GM19351 (cell line): ENCODE data around the gene GABRR2.

Experiments used
- ATAC-seq: cut with Tn5 transposase; IDR thresholded peaks from one replicate; pipeline ENCODE4 v1.9.1; 2021; ENCODE audit warnings: mild to moderate bottlenecking, moderate library complexity; ENCODE audit not compliant: unreplicated experiment

The GABRR2 gene

DNA sequence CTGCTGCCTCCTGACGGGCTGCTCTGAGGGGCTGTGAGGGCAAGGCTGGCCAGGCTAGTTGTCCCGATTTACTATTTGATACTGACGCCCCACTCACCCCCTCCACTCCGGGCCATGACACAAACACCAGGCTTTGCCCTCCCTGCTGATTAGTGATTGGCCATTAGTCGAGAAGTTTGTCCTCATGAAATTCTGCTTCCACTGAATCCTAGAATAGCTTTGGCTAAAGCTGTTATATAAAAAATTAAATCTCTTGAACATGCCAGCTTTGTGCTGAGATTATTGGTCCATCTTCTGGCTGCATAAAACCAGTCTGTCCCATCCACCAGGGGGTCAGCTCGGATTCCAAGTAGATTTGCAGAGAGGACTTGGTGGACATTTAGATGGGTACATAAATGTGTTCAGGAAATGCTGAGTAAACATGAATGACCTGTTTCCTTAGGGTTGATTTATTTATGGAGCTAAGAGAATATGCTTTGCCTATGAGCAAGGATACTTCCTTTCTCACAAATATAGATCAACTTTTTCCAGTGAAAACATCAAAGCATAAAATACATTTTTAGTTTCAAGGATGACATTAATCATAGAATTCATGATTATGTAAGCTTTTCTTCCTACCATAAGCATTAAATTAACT, at the start of gene GABRR2:
TSS of gene GABRR2 (minus strand) at position 51 of the 637 bp plus-strand sequence. CDS start 134 bp downstream, outside the sequence.
- no peak for ATAC-seq

DNA sequence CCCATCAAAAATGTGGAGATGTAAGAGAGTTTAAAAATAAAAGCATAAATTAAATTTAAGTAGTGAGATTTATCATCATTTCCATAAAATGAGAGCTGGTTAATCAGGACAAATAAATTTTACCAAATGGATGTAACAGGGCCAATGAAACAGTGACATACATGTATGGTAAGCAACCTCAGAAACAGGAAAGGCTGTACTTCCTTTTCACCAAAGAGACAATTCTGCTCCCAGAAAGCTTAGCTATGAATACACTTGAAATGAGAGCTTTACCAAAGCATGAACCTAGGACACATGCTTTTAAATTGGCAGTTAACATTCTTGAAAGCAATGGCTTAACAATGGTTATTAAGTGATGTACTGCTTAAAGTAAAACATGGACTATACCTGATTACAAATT, 49.5 kb upstream of the GABRR2 start:
- ATAC-seq, result no peak

DNA sequence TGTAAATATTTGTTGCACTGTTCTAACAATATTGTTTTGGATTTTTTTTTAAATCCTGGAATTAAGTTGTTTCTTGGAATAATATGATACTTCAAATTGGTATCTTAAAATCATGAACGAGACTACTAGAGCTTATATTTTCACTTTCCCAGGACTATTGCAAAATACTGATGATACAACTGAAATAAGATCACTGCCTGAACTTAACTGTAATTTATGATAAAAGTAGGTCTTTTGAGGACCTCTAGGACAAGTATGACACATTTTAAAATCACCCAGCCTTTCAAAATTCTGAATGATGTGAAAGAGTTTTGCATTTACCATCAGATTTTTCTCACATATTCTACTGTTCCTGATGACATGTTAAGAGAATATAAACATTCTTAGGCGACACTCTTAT, 46.1 kb upstream of the GABRR2 start:
- ATAC-seq, result no peak

DNA sequence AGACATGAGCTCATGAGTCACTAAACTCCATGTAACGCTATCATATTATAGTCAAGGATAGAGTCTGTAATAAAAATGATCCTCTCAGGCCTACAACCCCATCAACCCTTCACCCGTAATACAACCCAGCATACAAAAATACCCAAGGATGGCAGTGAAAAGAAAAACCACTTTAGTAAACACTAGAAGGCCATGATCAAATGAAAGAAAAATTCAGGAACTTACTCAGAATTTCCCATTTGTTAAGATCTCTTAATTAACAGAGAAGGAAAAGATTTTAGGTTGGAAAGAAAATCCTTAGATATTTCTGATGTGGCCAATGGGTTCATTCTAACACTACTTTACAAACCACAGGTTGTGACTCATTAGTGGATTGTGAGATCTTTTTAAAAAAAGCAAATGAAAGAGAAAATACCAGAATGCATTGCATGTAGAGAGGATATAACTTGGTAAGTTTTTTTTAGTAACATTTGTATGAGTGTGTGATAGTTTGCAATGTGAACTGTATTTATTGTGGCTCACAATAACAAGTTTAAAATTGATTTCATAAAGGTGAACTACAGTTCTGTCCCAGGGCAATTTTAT, 45.4 kb upstream of the GABRR2 start:
- peak; percentile 54 for ATAC-seq

DNA sequence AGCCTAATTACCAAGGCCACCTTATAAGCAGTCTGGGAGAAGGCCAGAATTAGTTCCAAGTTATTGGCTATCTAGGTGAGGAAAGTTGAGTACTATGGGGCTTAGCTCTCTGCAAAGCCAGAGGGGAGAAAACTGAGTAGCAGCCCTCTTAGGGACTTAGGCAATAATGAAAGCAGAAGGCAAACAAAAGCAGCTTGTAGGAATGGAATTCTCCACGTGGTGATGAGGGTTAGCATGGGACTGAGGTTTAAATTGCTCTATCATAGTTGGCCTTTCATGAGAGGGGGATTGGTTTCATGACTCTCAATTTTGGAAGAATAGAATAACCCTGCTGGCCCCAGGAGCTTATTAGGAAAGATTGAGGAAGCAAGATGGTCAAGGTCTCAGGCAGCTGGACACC, 44.5 kb upstream of the GABRR2 start:
- ATAC-seq, result no peak

DNA sequence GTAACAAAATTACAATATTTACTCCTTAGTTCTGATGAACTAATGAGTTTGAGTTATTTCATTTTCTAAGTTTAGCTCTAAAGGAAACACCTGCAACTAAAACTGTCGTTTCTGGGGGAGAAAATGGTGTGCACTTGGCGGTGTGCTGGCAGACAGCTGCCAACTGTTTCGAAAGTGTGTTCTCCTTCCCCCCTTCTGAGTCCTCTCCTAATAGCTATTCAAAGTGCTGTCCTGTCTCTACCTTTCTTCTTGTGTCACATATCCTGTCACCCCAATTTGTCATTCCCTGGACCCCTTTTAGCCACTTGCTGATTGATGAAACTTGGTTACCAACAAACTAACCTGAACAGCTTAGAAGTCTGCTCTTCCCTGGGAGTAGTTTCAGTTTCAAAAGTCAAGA, 42.3 kb upstream of the GABRR2 start:
- ATAC-seq, result peak; percentile 46

DNA sequence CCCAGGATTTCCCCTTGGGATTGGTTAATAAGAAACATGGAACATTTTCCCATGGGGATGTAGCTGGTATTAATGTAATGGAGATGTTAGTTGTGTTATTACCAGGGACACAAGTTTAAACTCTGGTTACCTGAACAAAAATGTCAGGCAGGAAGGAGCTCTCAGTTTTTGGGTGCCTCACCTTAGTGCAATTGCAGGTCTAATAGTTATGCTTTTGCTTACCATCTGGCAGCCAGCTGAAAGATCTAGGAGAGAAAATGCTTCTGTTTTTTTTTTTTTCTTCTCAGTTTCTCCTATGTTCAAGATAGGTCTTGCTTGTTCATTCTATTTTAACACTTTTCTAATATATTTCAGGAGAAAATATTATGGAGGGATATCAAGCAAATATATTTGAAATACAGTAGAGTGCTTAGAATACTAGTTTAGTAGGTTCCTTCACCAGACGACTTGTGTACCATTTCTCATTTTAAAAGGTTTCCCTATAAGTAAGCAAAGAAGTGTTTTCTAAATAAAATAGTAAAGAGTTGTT, 41.6 kb upstream of the GABRR2 start:
- no peak for ATAC-seq

DNA sequence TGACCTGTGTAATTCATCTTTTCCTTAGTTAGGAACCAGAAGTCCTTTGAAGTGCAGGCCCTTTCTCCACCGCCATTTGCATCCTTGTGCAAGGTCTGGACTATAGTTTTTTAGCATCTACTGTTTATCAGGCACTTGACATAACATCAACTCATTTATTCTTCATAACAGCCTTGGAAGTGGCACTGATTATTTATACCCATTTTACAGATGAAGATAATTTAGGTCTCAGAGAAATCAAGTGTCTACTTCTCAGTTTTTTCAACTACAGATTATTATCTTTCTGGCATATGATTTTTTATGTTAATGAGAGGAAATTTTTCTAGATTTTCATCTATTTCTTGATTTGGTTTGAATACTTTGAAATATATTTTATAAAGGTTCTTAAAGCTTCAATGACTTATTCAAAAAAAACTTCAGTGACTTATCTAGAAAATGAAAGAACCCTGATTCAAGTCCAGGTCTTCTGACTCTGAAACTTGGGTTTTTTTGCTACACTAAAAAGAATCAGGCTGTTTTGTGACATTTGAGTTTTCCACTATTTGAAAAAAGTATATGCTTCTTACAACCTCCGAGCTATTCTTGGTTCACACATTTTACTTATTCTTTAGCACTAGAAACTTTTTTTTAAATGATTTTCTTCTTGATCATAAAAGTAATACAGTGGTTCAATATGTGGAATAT, 40.6 kb upstream of the GABRR2 start:
- no peak for ATAC-seq

DNA sequence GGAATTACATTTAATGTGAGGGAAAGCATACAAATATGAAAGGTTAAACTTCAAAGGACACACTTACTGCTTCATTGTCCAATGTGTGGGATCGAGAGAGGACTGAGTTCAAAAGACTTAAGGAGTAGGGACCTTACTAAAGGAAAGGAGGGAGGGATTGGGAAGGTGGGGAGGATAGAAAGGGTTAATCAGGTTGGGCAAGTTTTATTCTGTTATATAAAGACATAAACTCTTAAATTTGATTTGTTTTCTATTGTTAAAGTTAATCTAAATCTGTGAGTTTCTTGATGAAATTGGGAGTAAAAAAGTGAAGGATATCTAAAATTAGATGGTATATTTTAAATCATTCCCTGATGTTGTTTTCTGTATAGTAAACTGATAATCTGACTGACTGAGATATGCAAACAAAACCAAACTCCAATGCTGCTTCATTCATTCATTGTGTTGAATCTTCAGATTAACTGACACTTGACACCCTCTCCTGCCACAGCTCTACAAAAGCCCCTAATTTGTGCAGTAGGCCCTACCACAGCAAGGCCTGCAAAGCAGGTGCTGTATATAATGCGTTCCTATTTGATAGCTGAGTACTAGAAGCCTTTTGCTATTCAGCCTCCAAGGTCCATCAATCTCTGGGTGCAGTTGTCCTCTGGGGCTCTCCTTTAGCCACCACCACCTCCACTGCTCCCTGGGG, 38.7 kb upstream of the GABRR2 start:
- peak; percentile 15 for ATAC-seq

DNA sequence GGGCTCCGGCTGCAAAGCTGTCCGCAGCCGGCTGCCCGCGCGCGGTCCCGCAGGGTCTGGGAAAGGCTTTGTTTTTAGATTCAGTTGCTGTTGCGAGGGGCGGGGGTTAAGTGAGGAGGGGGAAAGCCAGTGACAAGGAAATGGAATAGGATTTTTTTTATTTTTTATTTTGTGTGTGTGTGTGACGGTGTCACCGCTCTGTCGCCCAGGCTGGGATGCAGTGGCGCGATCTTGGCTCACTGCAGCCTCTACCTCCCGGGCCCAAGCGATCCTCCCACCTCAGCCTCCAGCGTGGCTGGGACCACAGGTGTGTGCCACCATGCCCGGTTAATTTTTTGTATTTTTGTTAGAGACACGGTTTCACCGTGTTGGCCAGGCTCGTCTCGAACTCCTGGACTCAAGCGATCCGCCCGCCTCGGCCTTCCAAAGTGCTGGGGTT, 38.0 kb upstream of the GABRR2 start:
- ATAC-seq, result no peak

DNA sequence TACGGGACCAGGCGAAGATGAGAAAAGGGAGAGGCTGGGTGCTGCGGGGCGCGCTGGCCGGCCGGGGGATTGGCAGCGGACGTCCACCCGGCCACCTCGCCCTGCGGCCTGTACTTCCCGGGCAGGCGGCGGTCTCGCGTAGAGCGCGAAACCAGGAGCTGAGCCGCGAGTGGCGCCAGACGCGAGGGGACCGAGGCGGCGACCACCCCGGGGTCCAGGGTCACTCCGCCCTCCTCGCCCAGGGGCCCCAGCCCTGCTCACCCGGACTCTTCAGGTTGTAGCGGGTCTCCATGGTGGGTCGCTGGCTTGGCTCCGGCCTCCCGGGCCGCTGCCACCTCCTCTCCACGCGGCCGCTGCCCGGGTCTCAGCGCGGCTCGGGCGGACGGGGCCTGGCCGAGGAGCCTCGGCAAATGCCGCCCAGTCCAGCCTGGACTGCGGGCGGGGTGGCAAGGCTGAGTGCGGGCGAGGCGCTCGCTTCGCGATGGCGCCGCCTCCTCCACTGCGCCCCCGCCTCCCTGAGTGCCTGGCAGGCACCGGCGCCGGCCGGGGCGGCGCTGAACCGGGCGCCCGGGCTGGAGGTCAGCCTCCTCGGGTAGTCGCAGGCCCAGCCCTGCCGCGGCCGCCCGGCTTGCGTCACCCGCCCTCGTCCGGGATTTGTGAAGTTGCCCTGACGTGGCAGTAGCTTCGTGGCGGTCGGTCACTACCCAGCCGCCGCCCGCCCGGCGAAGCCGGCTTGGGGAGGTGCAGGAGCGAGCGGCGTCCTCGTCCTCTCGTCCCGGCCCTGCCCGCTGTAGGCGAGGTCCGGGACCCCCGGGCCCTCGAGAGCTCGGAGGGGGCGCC, 37.4 kb upstream of the GABRR2 start, which contains the start of gene UBE2J1:
TSS of gene UBE2J1 (minus strand) at position 445 of the 840 bp plus-strand sequence. CDS start at position 292, 153 bp downstream.
- peak; percentile 37 for ATAC-seq

DNA sequence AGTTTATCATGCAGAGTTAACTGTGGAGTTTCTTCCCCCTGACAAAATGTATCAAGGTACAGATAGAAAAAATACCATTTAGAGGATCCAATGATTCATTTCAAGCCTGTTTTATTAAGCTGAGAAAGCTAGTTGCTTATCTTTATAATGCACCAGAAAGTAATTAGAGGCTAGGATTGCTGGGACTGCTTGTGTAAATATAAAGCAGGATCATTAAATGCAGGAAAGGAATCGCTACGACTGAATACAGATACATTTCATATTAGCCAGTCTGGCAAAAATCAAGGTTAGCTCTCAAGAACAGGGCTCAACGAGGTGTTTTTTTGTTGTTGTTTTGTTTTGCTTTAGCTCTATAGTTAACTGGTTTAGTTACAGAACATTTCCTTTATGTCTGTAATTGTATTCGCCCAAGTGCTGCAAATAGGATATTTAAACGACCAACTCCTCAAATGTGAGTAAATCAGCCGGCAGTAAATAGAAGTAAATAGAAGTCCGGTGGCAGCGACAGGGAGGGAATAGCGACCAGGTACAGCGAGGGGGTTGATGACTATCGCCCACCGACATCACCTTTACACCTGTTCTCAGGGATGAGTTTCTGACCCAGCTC, 36.7 kb upstream of the GABRR2 start:
- no peak for ATAC-seq

DNA sequence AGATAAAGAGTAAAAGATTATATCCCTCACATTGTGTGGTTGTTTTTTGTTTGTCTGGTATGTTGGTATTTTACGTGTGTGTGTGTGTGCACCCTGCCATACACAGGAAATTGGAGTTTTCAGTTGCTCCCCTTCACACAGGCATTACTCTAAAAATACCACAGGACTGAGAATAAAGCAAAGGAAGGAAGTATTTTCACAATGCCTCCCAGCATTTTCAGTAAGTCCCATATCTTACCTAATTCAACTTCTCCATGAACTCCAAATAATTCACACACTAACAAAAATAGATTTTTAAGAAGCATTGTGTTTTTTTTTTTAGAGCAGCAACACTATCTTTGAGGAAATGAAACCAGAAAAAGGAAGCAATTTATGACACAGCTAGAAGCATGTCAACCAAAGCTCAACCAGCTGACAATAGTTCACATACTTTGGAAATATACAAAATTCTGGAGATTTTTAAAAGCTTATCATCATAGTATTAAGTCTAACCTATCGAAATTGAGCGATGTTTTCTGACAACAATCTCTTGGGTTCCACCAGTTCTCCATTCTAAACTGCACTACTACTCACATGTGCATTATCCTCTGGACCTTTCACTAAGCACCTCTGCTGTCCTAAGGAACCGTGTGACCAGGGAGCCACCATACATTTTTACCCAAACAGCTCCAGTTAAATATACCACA, 35.3 kb upstream of the GABRR2 start:
- ATAC-seq, result peak; percentile 41

DNA sequence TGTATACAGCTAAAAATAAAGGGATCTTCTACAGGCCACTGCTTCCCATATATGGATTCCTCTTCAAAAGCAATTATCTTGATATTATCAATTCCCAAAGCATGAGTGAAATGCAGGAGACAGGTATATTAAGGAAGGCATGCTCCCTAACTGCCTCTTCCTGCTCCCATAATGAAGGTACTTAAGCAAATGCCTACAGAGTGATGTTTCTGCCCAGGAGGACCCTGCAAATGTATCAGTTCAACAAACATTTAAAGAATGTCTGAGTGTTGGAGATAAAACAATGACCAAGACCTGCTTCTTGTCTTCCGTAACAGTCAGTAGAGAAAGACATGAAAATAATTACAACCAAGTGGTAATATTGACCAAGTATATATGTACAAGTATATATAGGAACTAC, 33.3 kb upstream of the GABRR2 start:
- no peak for ATAC-seq

DNA sequence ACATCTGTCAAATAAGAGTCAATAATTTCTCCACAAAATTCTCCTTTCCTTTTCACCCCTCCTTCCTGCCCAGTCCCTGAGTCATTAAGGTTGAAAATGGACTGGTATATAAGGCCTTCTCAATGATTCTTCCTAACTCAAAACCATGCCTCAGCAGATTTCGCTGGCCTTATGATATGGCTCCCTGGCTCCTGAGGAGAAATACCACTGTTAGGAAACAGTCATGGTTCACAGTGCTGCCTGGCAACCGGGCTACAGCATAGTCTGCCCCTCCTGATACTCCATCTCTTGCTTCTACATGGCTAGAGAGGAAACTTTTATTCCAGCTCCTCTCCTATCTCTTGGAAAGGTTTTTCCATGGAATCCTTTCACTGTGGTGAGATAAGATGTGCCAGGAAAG, 32.7 kb upstream of the GABRR2 start:
- ATAC-seq, result no peak

DNA sequence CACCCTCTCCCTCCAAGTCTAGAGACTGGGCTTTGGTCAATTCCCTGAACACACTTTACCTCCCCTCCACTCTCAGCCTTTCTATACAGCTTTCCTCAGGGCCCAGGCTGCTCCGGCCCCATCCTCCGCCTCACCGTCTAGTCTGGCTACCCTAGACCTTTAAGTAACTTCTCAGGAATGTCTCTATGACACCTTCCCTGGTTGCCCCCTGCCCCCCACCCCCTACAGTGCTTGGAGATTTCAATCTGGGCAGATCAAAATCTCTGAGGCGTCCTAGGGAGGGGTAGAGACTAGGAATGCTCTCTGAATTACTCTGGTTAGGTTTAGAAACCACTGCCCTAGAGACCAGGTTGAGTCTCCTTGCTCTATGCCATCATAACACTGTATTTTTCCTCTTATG, 31.3 kb upstream of the GABRR2 start:
- ATAC-seq, result no peak

DNA sequence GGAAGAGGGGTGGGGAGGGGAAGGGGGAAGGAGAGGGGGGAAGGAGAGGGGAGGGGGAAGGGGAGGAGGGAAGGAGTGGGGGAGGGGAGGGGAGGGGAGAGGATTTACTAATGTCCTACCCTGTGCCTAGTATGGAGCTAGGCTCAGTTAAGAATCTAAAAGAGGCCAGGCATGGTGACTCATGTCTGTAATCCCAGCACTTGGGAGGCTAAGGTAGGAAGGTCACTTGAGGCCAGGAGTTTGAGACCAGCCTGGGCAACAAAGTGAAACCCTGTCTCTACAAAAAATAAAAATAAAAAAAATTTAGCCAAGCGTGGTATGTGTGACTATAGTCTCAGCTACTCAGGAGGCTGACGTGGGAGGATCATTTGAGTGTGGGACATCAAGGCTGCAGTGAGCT, 24.5 kb upstream of the GABRR2 start:
- no peak for ATAC-seq

DNA sequence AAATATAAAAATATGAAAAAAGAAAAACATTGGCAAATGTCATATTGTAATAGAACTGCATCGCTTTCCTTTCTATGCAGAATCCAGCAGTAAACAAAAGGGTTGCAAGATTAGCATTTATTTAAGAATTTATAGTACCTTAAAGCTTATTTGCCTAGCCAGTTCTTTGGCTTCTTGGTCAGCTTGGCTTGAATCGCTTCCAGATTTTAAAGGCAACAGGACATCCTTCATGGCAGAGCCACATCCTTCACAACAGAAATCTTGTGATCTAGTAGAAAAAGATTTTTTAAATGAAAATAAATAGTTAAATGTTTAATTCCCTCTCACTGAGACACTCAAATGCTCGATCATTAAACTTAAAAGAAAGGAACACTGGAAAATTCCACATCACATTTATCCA, 20.1 kb upstream of the GABRR2 start:
- ATAC-seq, result no peak

DNA sequence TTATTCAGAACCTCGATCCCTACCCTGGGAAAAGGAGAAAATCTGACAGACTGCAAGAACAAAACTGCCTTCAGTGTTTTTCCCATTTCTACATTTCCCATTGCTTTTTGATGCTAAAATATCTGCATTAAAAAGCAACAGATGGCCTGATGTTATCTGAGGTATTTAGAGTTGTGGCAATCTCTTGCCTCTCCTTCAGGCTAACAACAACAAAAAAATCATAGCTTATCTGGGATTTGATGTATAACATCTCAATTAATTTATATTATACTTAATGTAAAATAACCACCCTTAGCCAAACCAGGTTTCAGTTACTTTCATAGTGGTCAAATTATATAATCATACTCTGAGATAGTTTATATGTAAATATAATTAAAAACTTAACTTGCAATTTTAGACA, 15.8 kb upstream of the GABRR2 start:
- ATAC-seq, result no peak
